ENCODE measurements around the gene ZBTB32. TPM values are rescaled to one million over a fixed set of nuclear protein-coding genes. Genes with fewer than 3 reads are reported as not detected.
A peak's percentile ranks its signal among the peaks of the same experiment; 100 is the strongest.

Gene ZBTB32
- total and polyA plus RNA-seq, 9 donors: 0.41 TPM; not detected in 8

DNA sequence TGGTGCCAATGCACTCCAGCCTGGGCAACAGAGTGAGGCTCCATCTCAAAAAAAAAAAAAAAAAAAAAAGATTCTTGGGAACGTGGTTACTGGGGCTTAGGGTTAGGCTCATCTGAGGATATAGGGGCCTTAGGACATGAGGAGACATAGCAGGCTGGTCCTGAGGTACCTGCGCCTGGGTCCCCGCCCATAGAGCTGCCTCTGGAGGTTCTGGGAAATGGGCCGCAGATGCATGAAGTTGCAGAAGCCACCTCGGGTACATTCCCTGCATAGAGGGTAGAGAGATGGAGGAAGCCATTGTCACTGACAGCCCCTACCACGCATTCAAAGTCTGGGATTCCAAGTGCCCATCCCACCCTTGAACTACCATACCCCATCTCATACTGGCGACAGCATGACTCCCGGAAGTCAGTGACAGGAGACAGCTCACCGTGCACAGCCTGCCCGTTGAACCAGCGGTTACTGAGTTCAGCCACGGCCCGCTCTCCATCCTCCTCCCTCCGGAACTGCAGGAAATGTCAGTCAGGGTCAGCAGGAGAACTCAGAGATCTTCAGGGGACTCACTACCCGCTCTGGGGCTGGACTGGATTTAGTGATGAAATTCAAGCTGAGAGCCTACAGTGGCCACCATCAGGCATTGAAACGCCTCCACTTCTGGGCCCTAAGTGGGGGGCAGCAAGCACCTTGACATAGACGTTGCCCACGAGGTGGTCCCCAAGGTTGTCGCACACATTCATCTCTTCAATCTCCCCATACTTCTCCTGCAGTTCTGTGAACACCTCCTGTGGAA lies 39.5 kb downstream of the ZBTB32 start:
- H3K27me3 ChIP-seq: no peaks in the 10 kb centered on the region
- H3K4me3 ChIP-seq: no peak overlapping the region
- WGBS, 3 donors: 83% methylated on average over 19 of the region's 19 CpGs
- no peak overlapping the region for H3K27ac ChIP-seq
- TF ChIP-seq CTCF (IDR thresholded peaks at IDR 0.05) (no peak), POLR2A (IDR thresholded peaks at IDR 0.05) (no peak), EP300 (IDR thresholded peaks at IDR 0.05) (no peak)
- intact Hi-C loops (cut with DNase I): no loop called here
- H3K36me3 ChIP-seq: no peaks in the 10 kb centered on the region
- DNase-seq: peak in 1 of 5 donors; percentile 40
- peaks cover 15% of the 10 kb centered on the region for H3K4me1 ChIP-seq (ENCODE audit: insufficient read depth)
- H3K9me3 ChIP-seq: no peaks in the 10 kb centered on the region

GRCh38 chr19:35744430-35745327 lies 40.3 kb downstream of the ZBTB32 start:
- DNase-seq: peak; percentile 93 to 97 (median 94)
- Histone ChIP-seq H3K4me3 (peak overlapping the region; percentile 94), H3K27me3 (no peaks in the 10 kb centered on the region), H3K4me1 (ENCODE audit: insufficient read depth) (peaks cover 15% of the 10 kb centered on the region), H3K27ac (peak overlapping the region; percentile 95 to 100), H3K36me3 (no peaks in the 10 kb centered on the region), H3K9me3 (no peaks in the 10 kb centered on the region)
- WGBS, 3 donors: 7% methylated on average over 41 of the region's 41 CpGs
- TF ChIP-seq EP300 (IDR thresholded peaks at IDR 0.05) (no peak), POLR2A (IDR thresholded peaks at IDR 0.05) (peak; percentile 49), CTCF (IDR thresholded peaks at IDR 0.05) (peak in 2 of 3 donors; percentile 48 to 49)
- intact Hi-C loops (cut with DNase I): no loop called here

GRCh38 chr19:35745328-35746086 lies 41.1 kb downstream of the ZBTB32 start, which contains the start of the genes PSENEN and U2AF1L4:
Gene PSENEN, plus strand, starts transcription at chr19:35745651. Its CDS starts 280 bp downstream, at chr19:35745931.
Gene U2AF1L4, minus strand, starts transcription at chr19:35745418. Its CDS starts 27 bp downstream, at chr19:35745391.
- H3K36me3 ChIP-seq: no peaks in the 10 kb centered on the region
- 0 to 1% (median 1%) methylated on average over 35 to 40 of the region's 40 CpGs for WGBS, 3 donors
- intact Hi-C loops (cut with DNase I): no loop called here
- H3K27me3 ChIP-seq: no peaks in the 10 kb centered on the region
- peak; percentile 96 to 98 (median 97) for DNase-seq
- H3K27ac ChIP-seq: peak within 1 kb of the TSS; percentile 95 to 100
- peak within 1 kb of the TSS; percentile 94 for H3K4me3 ChIP-seq
- H3K4me1 ChIP-seq (ENCODE audit: insufficient read depth): peaks cover 12% of the 10 kb centered on the region
- TF ChIP-seq CTCF (IDR thresholded peaks at IDR 0.05) (no peak), POLR2A (IDR thresholded peaks at IDR 0.05) (peak; percentile 2), EP300 (IDR thresholded peaks at IDR 0.05) (no peak)
- no peaks in the 10 kb centered on the region for H3K9me3 ChIP-seq

DNA sequence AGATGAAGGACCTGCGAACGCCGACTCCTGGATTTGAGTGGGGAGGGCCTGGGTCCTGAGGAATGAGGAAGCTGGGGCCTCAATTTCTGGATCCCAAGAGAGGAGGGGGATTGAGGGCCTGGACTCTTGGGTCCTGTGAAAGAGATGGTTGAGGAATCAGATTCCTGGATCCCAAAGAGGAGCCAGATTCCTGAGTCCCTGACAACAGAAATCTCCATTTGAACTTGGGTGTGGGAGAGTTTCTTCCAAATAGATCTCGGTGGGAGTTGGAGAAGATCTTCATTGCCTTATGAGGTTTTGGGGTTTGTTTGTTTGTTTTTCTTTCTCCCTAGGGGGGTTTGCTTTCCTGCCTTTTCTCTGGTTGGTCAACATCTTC lies 41.7 kb downstream of the ZBTB32 start:
- no peaks in the 10 kb centered on the region for H3K36me3 ChIP-seq
- no peak overlapping the region for H3K27ac ChIP-seq
- peaks cover 12% of the 10 kb centered on the region for H3K4me1 ChIP-seq (ENCODE audit: insufficient read depth)
- H3K9me3 ChIP-seq: no peaks in the 10 kb centered on the region
- DNase-seq: no peak
- H3K27me3 ChIP-seq: no peaks in the 10 kb centered on the region
- intact Hi-C loops (cut with DNase I): no loop called here
- TF ChIP-seq EP300 (IDR thresholded peaks at IDR 0.05) (no peak), POLR2A (IDR thresholded peaks at IDR 0.05) (no peak), CTCF (IDR thresholded peaks at IDR 0.05) (no peak)
- peak overlapping the region; percentile 43 for H3K4me3 ChIP-seq
- 0 to 12% (median 4%) methylated on average over 4 of the region's 4 CpGs for WGBS, 3 donors

Measured in ovary (tissue), 9 donors.